ENCODE results near the gene THRA.

THRA gene

DNA sequence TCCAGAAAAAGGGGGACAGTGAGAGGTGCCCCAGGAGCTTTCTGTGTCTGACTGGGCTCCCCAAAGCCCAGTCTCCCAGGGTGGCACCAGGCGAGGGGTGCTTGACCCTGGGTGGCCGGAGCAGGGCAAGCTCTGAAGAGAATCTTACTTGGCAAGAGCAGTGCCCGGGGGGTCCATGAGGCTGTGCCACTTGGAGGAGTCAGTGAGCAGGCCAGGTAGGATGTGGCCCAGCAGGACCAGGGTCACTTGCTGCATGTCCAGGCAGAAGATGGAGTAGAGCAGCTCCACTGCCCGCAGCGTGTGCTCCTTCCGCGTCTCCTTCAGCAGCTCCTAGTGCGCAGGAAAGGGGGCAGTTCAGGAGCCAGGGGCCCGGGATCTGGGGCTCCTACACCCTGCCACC is 40.3 kb upstream of the THRA start:
- DNase-seq (ENCODE audit: low read depth in 1 of 2, low spot score in 1 of 2): no peak
- no peak for TF ChIP-seq JUND (IDR thresholded peaks at IDR 0.05; ENCODE audit: low read depth)
- in situ Hi-C loops (cut with HindIII; ENCODE audit: low pct_unique_long_range_greater_than_20kb, low sequenced_read_pairs): no loop called here

DNA sequence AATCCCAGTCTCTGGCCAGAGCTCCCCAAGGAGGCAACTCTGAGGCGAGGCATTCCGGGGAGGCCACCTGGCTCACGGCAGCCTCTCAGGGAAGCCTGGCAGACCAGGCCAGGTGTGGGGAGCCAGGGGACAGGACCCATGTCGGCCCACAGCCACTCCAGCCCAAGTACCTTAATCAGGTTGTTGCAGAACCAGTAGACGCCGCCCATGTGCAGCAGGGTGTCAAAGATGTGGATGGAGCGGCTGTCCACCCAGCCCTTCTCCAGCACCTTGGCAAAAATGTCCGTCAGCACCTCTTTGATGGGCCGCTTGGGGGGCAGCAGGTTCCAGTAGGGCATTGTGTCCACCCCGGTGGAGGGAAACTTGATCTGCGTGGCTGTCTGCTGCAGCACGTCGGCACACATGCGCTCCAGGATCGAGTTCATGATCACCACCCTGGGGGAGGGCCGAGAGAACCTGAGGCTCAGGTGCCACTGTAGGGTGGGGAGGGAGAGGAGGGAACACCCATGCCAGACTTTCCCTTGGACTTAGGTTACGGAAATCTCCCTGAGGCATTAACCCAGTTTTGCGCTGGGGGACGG is 39.7 kb upstream of the THRA start:
- in situ Hi-C loops (cut with HindIII; ENCODE audit: low pct_unique_long_range_greater_than_20kb, low sequenced_read_pairs): no loop called here
- DNase-seq (ENCODE audit: low read depth in 1 of 2, low spot score in 1 of 2): no peak
- TF ChIP-seq JUND (IDR thresholded peaks at IDR 0.05; ENCODE audit: low read depth): no peak

DNA sequence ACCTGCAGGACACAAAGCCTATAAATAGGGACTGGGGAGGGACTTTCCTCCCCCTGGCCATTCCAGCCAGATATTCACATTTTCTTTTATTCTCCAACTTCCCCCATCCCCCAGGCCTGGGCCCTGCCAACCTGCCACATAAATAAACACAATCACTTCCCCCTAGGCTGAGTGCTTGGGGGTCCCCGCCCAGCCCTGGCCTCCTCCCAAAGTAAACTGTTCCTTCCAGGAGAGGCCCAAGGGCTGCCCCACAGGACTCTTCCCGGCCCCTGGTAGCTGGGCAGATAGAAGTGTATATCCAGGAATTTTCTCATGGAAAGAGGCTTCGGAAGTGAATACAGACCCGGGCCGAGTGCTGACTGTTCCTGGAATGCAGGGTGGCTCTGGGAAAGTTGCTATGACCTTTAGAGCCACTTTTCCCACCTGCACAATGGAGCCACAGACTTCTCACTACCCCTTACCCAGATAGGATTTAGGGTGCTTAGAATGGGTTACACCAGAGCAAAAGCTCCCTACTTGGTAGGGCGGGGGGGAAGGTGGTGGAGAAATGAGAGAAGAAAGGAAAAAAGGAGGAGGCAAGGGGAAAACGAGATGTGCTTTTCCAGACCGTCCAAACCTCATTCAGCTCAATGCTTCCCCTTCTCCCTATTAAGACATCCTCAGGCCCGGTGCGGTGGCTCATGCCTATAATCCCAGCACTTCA is 39.0 kb upstream of the THRA start:
- TF ChIP-seq JUND (IDR thresholded peaks at IDR 0.05; ENCODE audit: low read depth): no peak
- in situ Hi-C loops (cut with HindIII; ENCODE audit: low pct_unique_long_range_greater_than_20kb, low sequenced_read_pairs): no loop called here
- DNase-seq (ENCODE audit: low read depth in 1 of 2, low spot score in 1 of 2): no peak

DNA sequence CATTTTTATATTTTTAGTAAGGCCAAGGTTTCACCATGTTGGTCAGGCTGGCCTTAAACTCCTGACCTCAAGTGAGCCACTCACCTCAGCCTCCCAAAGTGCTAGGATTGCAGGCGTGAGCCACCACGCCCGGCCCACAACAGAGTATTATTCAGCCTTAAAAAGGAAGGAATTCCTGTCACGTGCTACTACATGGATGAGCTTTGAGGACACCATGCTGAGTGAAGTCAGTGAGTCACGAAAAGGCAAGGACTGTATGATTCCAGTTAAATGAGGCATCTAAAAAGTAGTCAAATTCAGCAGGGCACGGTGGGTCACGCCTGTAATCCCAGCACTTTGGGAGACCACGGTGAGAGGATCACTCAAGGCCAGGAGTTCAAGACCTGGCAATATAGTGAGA is 37.9 kb upstream of the THRA start:
- no peak for TF ChIP-seq JUND (IDR thresholded peaks at IDR 0.05; ENCODE audit: low read depth)
- DNase-seq (ENCODE audit: low read depth in 1 of 2, low spot score in 1 of 2): no peak
- in situ Hi-C loops (cut with HindIII; ENCODE audit: low pct_unique_long_range_greater_than_20kb, low sequenced_read_pairs): no loop called here

DNA sequence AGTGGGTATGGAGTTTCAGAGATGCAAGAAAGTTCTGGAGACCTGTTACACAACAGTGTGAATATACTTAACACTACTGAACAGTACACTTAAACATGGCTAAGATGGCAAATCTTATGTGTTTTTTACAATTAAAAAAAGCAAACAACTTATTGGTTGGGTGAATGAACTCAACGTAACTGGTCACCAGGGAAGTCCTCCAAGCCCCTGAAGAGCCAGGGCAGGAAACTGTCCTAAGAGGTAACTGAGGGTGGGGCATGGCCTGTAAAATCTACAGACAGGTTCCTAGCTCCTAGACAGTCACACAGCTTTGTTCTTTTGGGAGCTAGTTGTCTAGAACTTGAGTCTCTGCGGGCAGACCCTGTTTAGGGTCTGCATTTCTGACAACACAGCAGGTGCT is 37.2 kb upstream of the THRA start:
- no peak for TF ChIP-seq JUND (IDR thresholded peaks at IDR 0.05; ENCODE audit: low read depth)
- in situ Hi-C loops (cut with HindIII; ENCODE audit: low pct_unique_long_range_greater_than_20kb, low sequenced_read_pairs): no loop called here
- no peak for DNase-seq (ENCODE audit: low read depth in 1 of 2, low spot score in 1 of 2)

DNA sequence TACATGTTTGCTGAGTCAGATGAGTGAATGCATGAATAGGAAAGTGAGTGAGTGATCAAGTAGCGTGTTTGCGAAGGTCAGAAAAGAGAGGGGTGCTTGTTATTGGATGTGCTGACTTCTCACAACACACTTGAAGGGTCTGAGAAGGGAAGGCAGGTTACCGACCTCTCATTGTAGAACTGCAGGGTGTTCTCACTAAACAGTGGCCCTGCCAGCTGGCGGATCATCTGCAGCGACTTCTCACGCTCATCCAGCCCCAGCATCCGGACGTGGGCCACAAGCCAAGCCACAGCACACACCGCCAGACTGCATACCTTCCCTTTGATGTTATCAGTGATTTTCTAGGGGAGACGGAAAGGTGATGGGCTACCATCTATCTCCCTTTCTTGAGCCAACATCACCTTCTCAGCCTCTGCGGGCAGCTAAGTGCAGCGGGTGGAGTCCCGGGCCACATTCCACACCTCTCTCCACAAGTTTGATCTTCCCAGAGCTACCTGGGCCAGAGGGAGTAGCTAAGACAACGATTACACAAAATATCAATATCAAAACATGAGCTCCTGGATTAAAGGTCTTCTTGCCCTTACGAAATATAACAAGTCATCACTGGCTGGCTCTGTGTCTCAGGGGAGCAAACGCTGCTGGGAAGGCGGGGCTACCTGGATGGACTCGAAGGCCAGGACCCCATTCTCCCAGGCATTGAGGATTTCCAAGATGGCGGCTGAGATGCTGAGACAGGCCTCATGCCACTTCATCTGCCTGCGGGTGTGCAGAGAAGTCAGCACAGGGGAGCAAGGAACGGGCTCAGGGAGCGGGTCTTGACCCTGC is 36.6 kb upstream of the THRA start:
- in situ Hi-C loops (cut with HindIII; ENCODE audit: low pct_unique_long_range_greater_than_20kb, low sequenced_read_pairs): no loop called here
- TF ChIP-seq JUND (IDR thresholded peaks at IDR 0.05; ENCODE audit: low read depth): no peak
- DNase-seq (ENCODE audit: low read depth in 1 of 2, low spot score in 1 of 2): peak in 1 of 2 experiments; percentile 69

DNA sequence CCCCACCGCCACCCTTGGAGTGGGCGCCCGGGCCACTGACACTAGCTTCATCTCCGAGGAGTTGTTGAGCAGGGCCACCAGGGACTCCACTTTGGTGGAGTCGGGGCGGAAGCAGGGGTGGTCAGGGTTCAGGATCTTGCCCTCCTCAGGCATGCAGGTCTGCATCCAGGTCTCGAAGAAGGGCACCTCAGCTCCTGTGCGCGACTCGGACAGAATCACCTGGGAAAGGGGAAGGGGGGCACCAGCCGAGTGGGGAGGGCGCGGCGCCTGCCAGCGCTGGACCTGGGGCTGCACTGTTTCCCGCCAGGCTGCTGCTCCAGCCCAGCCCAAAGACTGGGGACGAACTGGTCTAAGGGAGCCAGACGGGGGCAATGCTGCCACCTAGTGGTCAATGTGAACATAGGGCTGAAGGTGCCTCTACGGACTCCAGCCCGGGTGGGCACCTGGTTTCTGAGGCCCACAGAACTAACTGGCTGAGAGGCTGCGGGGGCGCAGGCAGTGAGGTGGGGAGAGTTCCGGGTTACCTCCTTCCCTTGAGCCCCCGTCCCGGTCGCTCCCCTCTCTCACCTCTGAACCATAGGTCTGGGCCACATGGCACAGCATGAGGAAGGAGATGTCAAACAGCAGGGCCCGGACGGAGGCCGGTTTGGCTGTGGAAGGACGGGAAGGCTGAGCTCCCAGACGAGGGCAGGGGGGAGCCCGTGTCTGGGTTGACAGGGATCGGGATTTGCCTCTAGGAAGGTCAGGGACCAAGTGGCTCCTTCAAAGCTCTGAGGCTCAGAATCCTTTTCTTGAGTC is 35.8 kb upstream of the THRA start:
- no peak for TF ChIP-seq JUND (IDR thresholded peaks at IDR 0.05; ENCODE audit: low read depth)
- peak; percentile 92 to 96 for DNase-seq (ENCODE audit: low read depth in 1 of 2, low spot score in 1 of 2)
- in situ Hi-C loops (cut with HindIII; ENCODE audit: low pct_unique_long_range_greater_than_20kb, low sequenced_read_pairs): no loop called here

DNA sequence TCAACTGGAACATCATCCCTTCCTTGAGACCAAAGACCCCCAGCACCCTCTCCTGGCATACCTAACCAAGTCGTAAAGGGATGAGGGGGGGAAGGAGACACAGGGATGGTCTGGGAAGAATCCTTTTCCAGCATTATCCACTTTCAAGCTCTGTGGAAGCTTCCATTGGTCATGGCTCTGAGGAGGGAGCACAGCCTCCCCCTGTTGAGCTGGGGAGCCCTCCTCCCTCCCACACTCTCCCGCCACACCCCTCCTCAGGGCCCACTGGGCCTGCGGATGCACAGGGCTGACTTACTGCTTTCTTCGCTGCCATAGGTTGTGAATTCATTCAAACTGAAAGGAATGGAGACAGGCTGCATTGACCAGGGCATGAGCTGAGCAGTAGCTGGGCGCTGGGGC is 35.2 kb upstream of the THRA start:
- no peak for DNase-seq (ENCODE audit: low read depth in 1 of 2, low spot score in 1 of 2)
- in situ Hi-C loops (cut with HindIII; ENCODE audit: low pct_unique_long_range_greater_than_20kb, low sequenced_read_pairs): no loop called here
- TF ChIP-seq JUND (IDR thresholded peaks at IDR 0.05; ENCODE audit: low read depth): no peak

DNA sequence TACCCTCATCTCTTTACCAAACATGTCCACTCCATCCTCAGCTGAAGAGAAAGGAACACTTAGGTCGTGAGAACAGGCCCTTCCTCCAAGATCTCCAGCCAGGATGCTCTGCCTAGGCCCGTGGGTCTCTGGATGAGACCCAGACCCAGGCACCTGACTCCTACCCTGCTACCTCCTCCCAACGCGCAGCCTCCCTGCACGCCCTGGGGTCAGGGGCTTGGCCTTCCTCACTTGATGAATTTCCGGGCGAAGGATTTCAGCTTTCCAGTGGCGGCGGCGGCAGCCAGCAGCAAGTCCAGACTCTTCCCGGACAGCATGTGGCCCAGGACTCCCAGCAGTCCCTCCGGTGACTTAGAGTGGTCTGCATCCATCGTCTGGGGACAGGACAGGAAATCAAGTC is 34.2 kb upstream of the THRA start:
- in situ Hi-C loops (cut with HindIII; ENCODE audit: low pct_unique_long_range_greater_than_20kb, low sequenced_read_pairs): no loop called here
- DNase-seq (ENCODE audit: low read depth in 1 of 2, low spot score in 1 of 2): no peak
- TF ChIP-seq JUND (IDR thresholded peaks at IDR 0.05; ENCODE audit: low read depth): no peak

DNA sequence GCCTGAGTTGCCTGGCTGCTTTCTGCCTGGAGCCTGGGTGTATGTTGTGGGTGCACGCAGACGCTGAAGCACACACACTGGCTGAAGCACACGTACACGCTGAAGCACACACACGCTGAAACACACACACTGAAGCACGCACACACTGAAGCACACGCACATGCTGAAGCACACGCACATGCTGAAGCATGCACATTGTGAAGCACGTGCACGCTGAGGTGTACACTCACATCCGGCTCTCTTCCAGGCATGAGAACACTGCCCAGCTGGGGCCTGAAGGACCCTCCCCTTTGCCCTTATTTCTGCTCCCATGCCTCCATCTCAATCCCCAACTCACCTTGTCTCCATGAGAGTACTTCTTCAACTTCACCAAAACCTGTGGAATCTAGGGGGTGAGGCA is 31.1 kb upstream of the THRA start:
- in situ Hi-C loops (cut with HindIII; ENCODE audit: low pct_unique_long_range_greater_than_20kb, low sequenced_read_pairs): no loop called here
- no peak for TF ChIP-seq JUND (IDR thresholded peaks at IDR 0.05; ENCODE audit: low read depth)
- no peak for DNase-seq (ENCODE audit: low read depth in 1 of 2, low spot score in 1 of 2)

DNA sequence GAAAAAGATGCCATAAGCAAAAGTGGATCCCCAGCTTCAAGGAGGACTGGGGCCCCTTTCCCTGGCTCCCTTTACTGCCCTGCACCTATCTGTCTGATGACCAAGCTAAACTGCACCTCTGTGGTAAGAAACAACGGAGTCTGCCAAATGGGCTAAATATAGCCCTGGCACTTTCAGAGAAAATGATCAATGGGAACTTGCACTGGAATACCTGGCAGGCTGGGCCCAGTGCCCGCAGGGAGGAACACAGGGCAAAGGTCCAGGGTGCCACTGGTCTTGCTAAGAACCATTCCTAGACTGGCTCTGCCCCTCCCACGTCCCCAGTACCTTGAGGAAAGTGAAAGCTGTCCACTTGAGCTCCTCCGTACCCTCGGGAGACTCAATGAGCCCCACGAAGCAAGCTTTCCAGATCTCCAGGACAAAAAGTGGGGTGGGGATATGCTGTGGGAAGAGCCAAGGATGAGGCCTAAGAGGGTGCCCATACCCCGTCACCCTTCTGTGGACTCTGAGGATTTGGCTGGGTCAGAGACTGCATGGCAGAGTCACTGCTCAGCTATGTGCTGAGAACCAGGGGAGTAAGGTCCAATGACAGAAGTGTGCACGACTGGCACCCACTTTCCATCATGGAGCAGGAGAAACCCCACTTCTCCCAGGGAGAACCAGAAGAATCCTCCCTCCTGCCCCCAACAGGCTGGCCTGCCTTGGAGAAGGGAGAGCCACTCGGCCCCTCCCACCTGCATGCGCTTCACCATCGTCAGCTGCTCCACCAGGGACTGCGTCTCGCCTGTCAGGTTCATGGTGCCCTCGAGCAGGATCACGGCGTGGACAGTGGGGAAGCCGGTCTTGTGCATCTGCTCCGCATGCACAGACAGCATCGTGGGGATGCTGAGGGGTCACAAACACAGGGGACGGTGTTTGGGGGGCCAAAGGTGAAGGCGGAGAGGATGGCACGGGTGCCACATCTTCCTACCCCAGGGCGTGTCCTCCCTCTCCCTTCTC is 30.1 kb upstream of the THRA start:
- in situ Hi-C loops (cut with HindIII; ENCODE audit: low pct_unique_long_range_greater_than_20kb, low sequenced_read_pairs): no loop called here
- TF ChIP-seq JUND (IDR thresholded peaks at IDR 0.05; ENCODE audit: low read depth): no peak
- DNase-seq (ENCODE audit: low read depth in 1 of 2, low spot score in 1 of 2): peak in 1 of 2 experiments; percentile 1
